ENCODE results near the gene NSD1.

DNA sequence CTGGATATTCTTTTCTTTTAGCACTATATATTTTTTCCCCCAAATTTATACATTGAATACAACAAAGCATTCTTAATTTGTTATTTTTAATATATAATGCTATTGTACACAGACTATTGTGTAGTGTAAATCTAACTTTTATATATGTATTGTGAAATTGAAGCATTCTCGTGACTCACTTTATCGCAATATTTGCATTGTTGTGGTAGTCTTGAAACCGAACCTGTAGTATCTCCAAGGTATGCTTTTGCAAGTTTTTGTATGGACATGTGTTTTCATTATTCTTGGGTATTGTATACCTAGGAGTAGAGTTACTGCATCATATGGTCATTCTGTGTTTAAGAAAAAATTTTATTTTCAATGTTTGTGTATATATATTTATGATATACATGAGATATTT lies 49.6 kb downstream of the NSD1 start:
- TF ChIP-seq, protein P1, sequence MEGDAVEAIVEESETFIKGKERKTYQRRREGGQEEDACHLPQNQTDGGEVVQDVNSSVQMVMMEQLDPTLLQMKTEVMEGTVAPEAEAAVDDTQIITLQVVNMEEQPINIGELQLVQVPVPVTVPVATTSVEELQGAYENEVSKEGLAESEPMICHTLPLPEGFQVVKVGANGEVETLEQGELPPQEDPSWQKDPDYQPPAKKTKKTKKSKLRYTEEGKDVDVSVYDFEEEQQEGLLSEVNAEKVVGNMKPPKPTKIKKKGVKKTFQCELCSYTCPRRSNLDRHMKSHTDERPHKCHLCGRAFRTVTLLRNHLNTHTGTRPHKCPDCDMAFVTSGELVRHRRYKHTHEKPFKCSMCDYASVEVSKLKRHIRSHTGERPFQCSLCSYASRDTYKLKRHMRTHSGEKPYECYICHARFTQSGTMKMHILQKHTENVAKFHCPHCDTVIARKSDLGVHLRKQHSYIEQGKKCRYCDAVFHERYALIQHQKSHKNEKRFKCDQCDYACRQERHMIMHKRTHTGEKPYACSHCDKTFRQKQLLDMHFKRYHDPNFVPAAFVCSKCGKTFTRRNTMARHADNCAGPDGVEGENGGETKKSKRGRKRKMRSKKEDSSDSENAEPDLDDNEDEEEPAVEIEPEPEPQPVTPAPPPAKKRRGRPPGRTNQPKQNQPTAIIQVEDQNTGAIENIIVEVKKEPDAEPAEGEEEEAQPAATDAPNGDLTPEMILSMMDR (IDR thresholded peaks at IDR 0.05), result no peak
- no peak for TF ChIP-seq POLR2A (IDR thresholded peaks at IDR 0.05)

Measured in testis (tissue), 2 donors.